Upper lobe of left lung (tissue), 4 donors: Measurements from ENCODE around the gene TMEM132C.

ENCODE experiments used
- CTCF ChIP-seq, 6 experiments: fragments of 450-650 bp in 4 of 6; fragments of 200-600 bp in 2 of 6; sonication (generic) in 2 of 6; IDR thresholded peaks; one replicate each; pipeline ENCODE4 v1.5.1; 2016 to 2019; ENCODE audit warnings: antibody characterized with exemption in 6 of 6
- EP300 ChIP-seq, 4 donors: sonication (generic); formaldehyde crosslinking; IDR thresholded peaks; one replicate each; pipeline ENCODE4 v1.5.1; 2017; ENCODE audit warnings: antibody characterized with exemption in 4 of 4, control low read depth in 2 of 4
- POLR2A ChIP-seq, 4 donors: fragments of 450-650 bp; IDR thresholded peaks; one replicate each; pipeline ENCODE4 v1.5.1; 2016 to 2017; ENCODE audit warnings: antibody characterized with exemption in 4 of 4, mild to moderate bottlenecking in 2 of 4
- POLR2AphosphoS5 ChIP-seq, 2 donors: sonication (generic); formaldehyde crosslinking; IDR thresholded peaks; one replicate each; pipeline ENCODE4 v1.5.1; 2017; ENCODE audit warnings: antibody characterized with exemption in 2 of 2

DNA sequence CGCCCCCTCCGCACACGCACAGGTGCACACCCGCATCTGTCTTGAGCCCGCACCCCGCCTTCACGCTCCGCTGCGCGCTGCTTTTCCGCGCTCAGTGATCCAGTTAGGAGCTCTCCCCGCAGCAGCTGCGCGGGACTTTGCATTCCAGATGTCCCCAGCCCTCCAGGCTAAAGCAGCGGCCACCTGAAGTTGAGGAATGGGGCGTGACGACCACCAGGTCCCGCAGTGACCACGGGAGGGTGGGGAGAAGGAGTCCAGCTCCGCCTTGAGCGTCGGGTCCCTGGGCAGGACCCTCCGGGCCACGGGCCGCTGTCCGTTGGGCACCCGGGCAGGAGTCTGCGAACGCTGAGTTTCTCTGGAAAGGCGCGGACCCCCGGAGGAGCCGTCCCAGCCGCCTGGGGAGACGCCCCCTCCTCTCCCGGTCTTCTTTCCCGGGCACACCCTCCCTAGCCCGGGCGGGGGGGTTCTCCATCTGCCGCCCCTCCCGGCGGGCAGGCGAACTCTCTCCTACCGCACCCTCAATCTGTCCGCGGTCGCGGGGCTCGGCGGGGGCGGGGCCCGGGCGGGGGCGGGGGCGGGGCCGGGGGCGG lies 334 bp upstream of the TMEM132C start:
- TF ChIP-seq CTCF (IDR thresholded peaks at IDR 0.05): no peak
- TF ChIP-seq EP300 (IDR thresholded peaks at IDR 0.05): no peak
- no peak for TF ChIP-seq POLR2A (IDR thresholded peaks at IDR 0.05)
- TF ChIP-seq POLR2AphosphoS5 (IDR thresholded peaks at IDR 0.05): no peak
